CD14-positive monocyte (primary cell): Measurements from ENCODE around the gene CNTN1. TPM values are rescaled to one million over a fixed set of nuclear protein-coding genes. Genes with fewer than 3 reads are reported as not detected.

Source experiments
- DNase-seq, 3 donors: peaks; one replicate each; pipeline ENCODE4 v3.0.0-alpha.2; 2011 to 2022
- H2AFZ ChIP-seq: 2 replicates; pipeline ENCODE4 v1.6.0; 2012; ENCODE audit warnings: mild to moderate bottlenecking, low read depth, low read length, inconsistent platforms; ENCODE audit not compliant: insufficient read depth, poor library complexity, severe bottlenecking
- H3K27ac ChIP-seq, 2 donors: 1 replicate in 1 of 2; 2 replicates in 1 of 2; pipeline ENCODE4 v1.5.1; 2012 to 2013; ENCODE audit warnings: low read length in 2 of 2, control low read depth in 1 of 2, inconsistent platforms in 1 of 2, low read depth in 1 of 2, mild to moderate bottlenecking in 1 of 2
- H3K27me3 ChIP-seq, 2 donors: one replicate each; pipeline versions ENCODE4 v1.6.0 to v1.6.1; 2011 to 2013; ENCODE audit warnings: low read length in 2 of 2; ENCODE audit not compliant: control insufficient read depth in 2 of 2, insufficient read depth in 2 of 2
- H3K36me3 ChIP-seq, 2 donors: replicated peaks in 1 of 2; 1 replicate in 1 of 2; 2 replicates in 1 of 2; pipeline versions ENCODE4 v1.5.1 to v1.6.1; 2012 to 2013; ENCODE audit warnings: low read length in 2 of 2, control low read depth in 1 of 2, inconsistent platforms in 1 of 2, mild to moderate bottlenecking in 1 of 2; ENCODE audit not compliant: insufficient read depth in 2 of 2, control insufficient read depth in 1 of 2
- H3K4me1 ChIP-seq, 2 donors: 1 replicate in 1 of 2; 2 replicates in 1 of 2; pipeline versions ENCODE4 v1.5.1 to v1.6.1; 2012 to 2013; ENCODE audit warnings: low read length in 2 of 2, control low read depth in 1 of 2, inconsistent platforms in 1 of 2, mild to moderate bottlenecking in 1 of 2, moderate library complexity in 1 of 2; ENCODE audit not compliant: insufficient read depth in 2 of 2, control insufficient read depth in 1 of 2
- H3K4me2 ChIP-seq: replicated peaks from 2 replicates; pipeline ENCODE3; 2012; ENCODE audit warnings: low read length, moderate library complexity, mild to moderate bottlenecking; ENCODE audit not compliant: poor library complexity, severe bottlenecking; ENCODE audit errors: extremely low read depth
- H3K4me3 ChIP-seq, 3 experiments: fragments of 200-600 bp in 1 of 3; sonication (generic) in 1 of 3; replicated peaks in 1 of 3; 1 replicate in 2 of 3; 2 replicates in 1 of 3; pipeline ENCODE4 v1.5.1; 2011 to 2013; ENCODE audit warnings: low read length in 3 of 3, mild to moderate bottlenecking in 3 of 3, control low read depth in 2 of 3, low read depth in 2 of 3, inconsistent platforms in 1 of 3, moderate library complexity in 1 of 3
- H3K79me2 ChIP-seq: 2 replicates; pipeline ENCODE4 v1.6.0; 2012; ENCODE audit warnings: mild to moderate bottlenecking, control low read depth, inconsistent platforms, low read length, moderate library complexity; ENCODE audit not compliant: insufficient read depth
- H3K9ac ChIP-seq: 2 replicates; pipeline ENCODE4 v1.6.0; 2017; ENCODE audit warnings: low read length, mild to moderate bottlenecking; ENCODE audit not compliant: insufficient read depth, poor library complexity, severe bottlenecking
- H3K9me3 ChIP-seq, 2 donors: replicated peaks in 1 of 2; 1 replicate in 1 of 2; 2 replicates in 1 of 2; pipeline versions ENCODE4 v1.5.1 to v1.6.1; 2012 to 2013; ENCODE audit warnings: low read length in 2 of 2, control low read depth in 1 of 2; ENCODE audit not compliant: control insufficient read depth in 1 of 2, insufficient read depth in 1 of 2
- H4K20me1 ChIP-seq: 2 replicates; pipeline ENCODE4 v1.6.0; 2012; ENCODE audit warnings: mild to moderate bottlenecking, low read length, control low read depth, moderate library complexity; ENCODE audit not compliant: insufficient read depth
- H3K27ac Mint-ChIP-seq, 7 donors: one replicate each; pipeline ENCODE4 v1.8.0; 2020; ENCODE audit warnings: mild to moderate bottlenecking in 7 of 7, mixed read lengths in 7 of 7, moderate library complexity in 6 of 7, inconsistent platforms in 2 of 7
- H3K27me3 Mint-ChIP-seq, 3 donors: one replicate each; pipeline ENCODE4 v1.8.0; 2021 to 2022; ENCODE audit warnings: low read depth in 3 of 3, mild to moderate bottlenecking in 3 of 3, mixed read lengths in 3 of 3, moderate library complexity in 3 of 3, inconsistent platforms in 1 of 3
- H3K36me3 Mint-ChIP-seq, 2 donors: one replicate each; pipeline ENCODE4 v1.8.0; 2020; ENCODE audit warnings: mixed read lengths in 2 of 2, inconsistent platforms in 1 of 2, mild to moderate bottlenecking in 1 of 2
- H3K4me1 Mint-ChIP-seq: one replicate; pipeline ENCODE4 v1.8.0; 2020; ENCODE audit warnings: mild to moderate bottlenecking, mixed read lengths
- H3K4me3 Mint-ChIP-seq, 2 donors: one replicate each; pipeline ENCODE4 v1.8.0; 2020; ENCODE audit warnings: mild to moderate bottlenecking in 2 of 2, mixed read lengths in 2 of 2, moderate library complexity in 1 of 2
- H3K9me3 Mint-ChIP-seq, 7 donors: one replicate each; pipeline ENCODE4 v1.8.0; 2020 to 2022; ENCODE audit warnings: mixed read lengths in 7 of 7, mild to moderate bottlenecking in 6 of 7, moderate library complexity in 6 of 7, inconsistent platforms in 2 of 7
- WGBS: methylation state at CpG from one replicate; pipeline ENCODE4 v1.1.5; 2013; ENCODE audit warnings: missing lambda C conversion rate; ENCODE audit not compliant: insufficient coverage; 5-methylcytosine and 5-hydroxymethylcytosine counted together
- intact Hi-C, 2 donors: fragments of 100-400 bp; cut with micrococcal nuclease; formaldehyde crosslinking; loops; one replicate each; pipeline versions ENCODE4 v1.15.0 to v1.15.1; 2023
- polyA plus RNA-seq, 3 donors: library from polyadenylated mRNA; depleted of rRNA in 1 of 3; unstranded in 2 of 3; stranded (reverse) in 1 of 3; fragments of 300-500 nt in 2 of 3; fragments of >200 nt in 1 of 3; fragmentation: Illumina TruSeq in 2 of 3; gene quantifications; 1 replicate in 2 of 3; 2 replicates in 1 of 3; pipeline ENCODE4 v1.2.3, GENCODE V29; 2012 to 2021
- TF ChIP-seq, protein P1 (sequence below): fragments of 200-600 bp; IDR thresholded peaks from one replicate; pipeline ENCODE4 v1.8.0; 2022; ENCODE audit warnings: antibody characterized with exemption, mild to moderate bottlenecking

Gene CNTN1
- polyA plus RNA-seq, 3 donors, result not detected

DNA sequence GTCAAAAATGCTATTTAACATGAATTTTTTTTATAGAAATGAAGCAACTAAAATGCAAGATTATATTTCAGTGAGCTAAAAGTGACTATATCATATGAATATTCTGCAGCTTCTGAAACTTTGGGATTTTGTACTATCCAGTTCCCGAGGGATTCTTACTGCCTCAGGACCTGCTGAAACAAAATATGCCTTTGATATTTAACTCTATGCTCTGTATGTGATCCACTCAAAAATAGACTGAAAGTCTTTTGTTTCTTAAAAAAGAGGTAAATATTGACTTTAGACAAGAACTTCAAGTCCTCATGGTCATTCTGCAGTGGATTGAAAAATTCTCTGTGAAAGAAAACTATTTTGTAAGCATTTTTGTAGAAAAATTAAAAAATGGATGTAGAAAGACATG is 22.4 kb downstream of the CNTN1 start:
- TF ChIP-seq, protein P1, sequence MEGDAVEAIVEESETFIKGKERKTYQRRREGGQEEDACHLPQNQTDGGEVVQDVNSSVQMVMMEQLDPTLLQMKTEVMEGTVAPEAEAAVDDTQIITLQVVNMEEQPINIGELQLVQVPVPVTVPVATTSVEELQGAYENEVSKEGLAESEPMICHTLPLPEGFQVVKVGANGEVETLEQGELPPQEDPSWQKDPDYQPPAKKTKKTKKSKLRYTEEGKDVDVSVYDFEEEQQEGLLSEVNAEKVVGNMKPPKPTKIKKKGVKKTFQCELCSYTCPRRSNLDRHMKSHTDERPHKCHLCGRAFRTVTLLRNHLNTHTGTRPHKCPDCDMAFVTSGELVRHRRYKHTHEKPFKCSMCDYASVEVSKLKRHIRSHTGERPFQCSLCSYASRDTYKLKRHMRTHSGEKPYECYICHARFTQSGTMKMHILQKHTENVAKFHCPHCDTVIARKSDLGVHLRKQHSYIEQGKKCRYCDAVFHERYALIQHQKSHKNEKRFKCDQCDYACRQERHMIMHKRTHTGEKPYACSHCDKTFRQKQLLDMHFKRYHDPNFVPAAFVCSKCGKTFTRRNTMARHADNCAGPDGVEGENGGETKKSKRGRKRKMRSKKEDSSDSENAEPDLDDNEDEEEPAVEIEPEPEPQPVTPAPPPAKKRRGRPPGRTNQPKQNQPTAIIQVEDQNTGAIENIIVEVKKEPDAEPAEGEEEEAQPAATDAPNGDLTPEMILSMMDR, result no peak
- no peaks in the 10 kb centered on the region for H3K4me1 Mint-ChIP-seq
- H2AFZ ChIP-seq, result no peak overlapping the region
- peaks cover 0 to 5% (median 0%) of the 10 kb centered on the region in 7 donors for H3K9me3 Mint-ChIP-seq
- no peaks in the 10 kb centered on the region for H3K9me3 ChIP-seq
- no peak overlapping the region for H3K9ac ChIP-seq
- H3K4me1 ChIP-seq, result no peaks in the 10 kb centered on the region
- no peak overlapping the region for H3K4me3 Mint-ChIP-seq
- no peaks in the 10 kb centered on the region for H4K20me1 ChIP-seq
- H3K79me2 ChIP-seq, result no peaks in the 10 kb centered on the region
- no peak overlapping the region for H3K4me2 ChIP-seq
- no peaks in the 10 kb centered on the region for H3K36me3 ChIP-seq
- H3K27me3 ChIP-seq, result no peaks in the 10 kb centered on the region
- no peak for DNase-seq
- H3K36me3 Mint-ChIP-seq, result no peaks in the 10 kb centered on the region
- intact Hi-C loops, result no loop called here
- WGBS, result no CpG with 5 or more reads among the region's 1 CpG
- H3K27me3 Mint-ChIP-seq, result peaks cover 0 to 2% (median 0%) of the 10 kb centered on the region in 3 donors
- no peak overlapping the region for H3K27ac ChIP-seq
- no peak overlapping the region for H3K4me3 ChIP-seq
- H3K27ac Mint-ChIP-seq, result no peak overlapping the region

- Histone ChIP-seq H3K27ac (no peak overlapping the region), H2AFZ (no peak overlapping the region), H3K27me3 (no peaks in the 10 kb centered on the region), H3K4me3 (no peak overlapping the region), H3K9ac (no peak overlapping the region), H4K20me1 (no peaks in the 10 kb centered on the region), H3K4me2 (no peak overlapping the region), H3K36me3 (no peaks in the 10 kb centered on the region), H3K79me2 (no peaks in the 10 kb centered on the region), H3K9me3 (no peaks in the 10 kb centered on the region), H3K4me1 (no peaks in the 10 kb centered on the region)
- H3K27ac Mint-ChIP-seq, result no peak overlapping the region
- TF ChIP-seq, protein P1, result no peak
- no peak for DNase-seq
- H3K9me3 Mint-ChIP-seq, result peaks cover 0 to 5% (median 0%) of the 10 kb centered on the region in 7 donors
- H3K4me1 Mint-ChIP-seq, result no peaks in the 10 kb centered on the region
- H3K36me3 Mint-ChIP-seq, result no peaks in the 10 kb centered on the region
- H3K4me3 Mint-ChIP-seq, result no peak overlapping the region
- intact Hi-C loops, result no loop called here
- H3K27me3 Mint-ChIP-seq, result peaks cover 0 to 2% (median 0%) of the 10 kb centered on the region in 3 donors
These were observed 23.8 kb downstream of the CNTN1 start for GRCh38 chr12:40716037-40716436.
